Fibroblast of mammary gland (primary cell): ENCODE measurements around the gene HIC1.

ENCODE experiments used
- DNase-seq: peaks from one replicate; pipeline ENCODE4 v3.0.0-alpha.2; 2010; ENCODE audit warnings: low read depth
- H3K4me3 ChIP-seq: 2 replicates; pipeline ENCODE4 v1.5.1; 2011; ENCODE audit warnings: low read depth, mild to moderate bottlenecking, low read length, moderate library complexity; ENCODE audit not compliant: control insufficient read depth
- TF ChIP-seq, protein P1 (sequence below): conservative IDR thresholded peaks from 2 replicates; pipeline ENCODE4 v1.5.1; 2011; ENCODE audit warnings: low read depth, low read length, inconsistent platforms; ENCODE audit not compliant: control insufficient read depth, insufficient read depth

Gene HIC1

DNA sequence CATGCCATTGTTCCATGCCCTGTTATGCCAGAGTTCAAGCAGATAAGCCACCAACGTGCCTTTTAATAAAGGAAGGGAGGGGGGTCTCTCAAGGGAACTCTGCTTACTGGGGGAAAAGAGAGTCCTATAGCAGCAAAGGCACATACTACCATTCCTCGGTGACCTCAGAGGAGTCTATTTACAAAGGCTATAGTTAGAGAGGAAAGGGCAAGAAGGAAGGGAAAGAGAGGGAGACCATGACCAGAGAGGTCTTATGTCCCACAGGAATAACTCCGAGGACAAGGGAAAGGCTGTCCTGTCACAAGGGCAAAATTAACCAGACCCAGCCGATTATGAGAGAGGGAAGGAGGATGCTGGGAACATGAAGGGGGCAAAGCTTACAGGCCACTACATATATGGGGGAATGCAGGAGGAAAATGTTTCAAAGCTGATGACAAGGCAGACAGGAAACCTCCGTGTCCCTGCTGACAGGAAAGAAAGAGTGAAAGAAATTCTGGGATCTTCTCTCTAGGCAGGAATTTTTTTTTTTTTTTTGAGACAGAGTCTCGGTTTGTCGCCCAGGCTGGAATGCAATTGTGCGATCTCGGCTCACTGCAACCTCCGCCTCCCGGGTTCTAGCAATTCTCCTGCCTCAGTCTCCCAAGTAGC lies 51.5 kb downstream of the HIC1 start:
- no peak overlapping the region for H3K4me3 ChIP-seq
- no peak for DNase-seq
- TF ChIP-seq, protein P1, sequence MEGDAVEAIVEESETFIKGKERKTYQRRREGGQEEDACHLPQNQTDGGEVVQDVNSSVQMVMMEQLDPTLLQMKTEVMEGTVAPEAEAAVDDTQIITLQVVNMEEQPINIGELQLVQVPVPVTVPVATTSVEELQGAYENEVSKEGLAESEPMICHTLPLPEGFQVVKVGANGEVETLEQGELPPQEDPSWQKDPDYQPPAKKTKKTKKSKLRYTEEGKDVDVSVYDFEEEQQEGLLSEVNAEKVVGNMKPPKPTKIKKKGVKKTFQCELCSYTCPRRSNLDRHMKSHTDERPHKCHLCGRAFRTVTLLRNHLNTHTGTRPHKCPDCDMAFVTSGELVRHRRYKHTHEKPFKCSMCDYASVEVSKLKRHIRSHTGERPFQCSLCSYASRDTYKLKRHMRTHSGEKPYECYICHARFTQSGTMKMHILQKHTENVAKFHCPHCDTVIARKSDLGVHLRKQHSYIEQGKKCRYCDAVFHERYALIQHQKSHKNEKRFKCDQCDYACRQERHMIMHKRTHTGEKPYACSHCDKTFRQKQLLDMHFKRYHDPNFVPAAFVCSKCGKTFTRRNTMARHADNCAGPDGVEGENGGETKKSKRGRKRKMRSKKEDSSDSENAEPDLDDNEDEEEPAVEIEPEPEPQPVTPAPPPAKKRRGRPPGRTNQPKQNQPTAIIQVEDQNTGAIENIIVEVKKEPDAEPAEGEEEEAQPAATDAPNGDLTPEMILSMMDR = no peak

DNA sequence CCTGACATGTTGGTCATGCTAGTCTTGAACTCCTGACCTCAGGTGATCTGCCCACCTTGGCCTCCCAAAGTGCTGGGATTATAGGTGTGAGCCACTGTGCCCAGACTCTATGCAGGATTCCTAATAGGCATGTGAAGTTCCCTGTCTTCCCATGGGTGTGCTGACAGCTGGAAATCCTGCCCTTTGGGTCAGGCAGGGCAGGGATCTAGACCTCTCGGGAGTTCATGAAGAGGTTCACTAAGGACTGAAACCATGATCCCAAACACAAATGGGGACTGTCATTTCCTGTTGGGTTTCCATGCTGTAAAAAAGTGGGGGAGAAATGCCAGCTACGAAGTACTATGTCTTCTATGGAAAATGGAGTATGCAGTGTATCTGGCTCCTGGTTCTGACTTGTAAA lies 52.1 kb downstream of the HIC1 start:
- H3K4me3 ChIP-seq = no peak overlapping the region
- no peak for DNase-seq
- TF ChIP-seq, protein P1 = no peak

- TF ChIP-seq, protein P1 = no peak
- DNase-seq = no peak
- H3K4me3 ChIP-seq = no peak overlapping the region
Observed at GRCh38 chr17:2107506-2107905, 52.6 kb downstream of the HIC1 start.

- peak; percentile 56 for DNase-seq
- H3K4me3 ChIP-seq = no peak overlapping the region
- TF ChIP-seq, protein P1 = no peak
Observed at GRCh38 chr17:2108170-2108569, 53.3 kb downstream of the HIC1 start.

GRCh38 chr17:2110436-2110835 lies 55.5 kb downstream of the HIC1 start:
- no peak for DNase-seq
- no peak overlapping the region for H3K4me3 ChIP-seq
- TF ChIP-seq, protein P1 = no peak

GRCh38 chr17:2111691-2112090 lies 56.8 kb downstream of the HIC1 start:
- peak; percentile 72 for DNase-seq
- TF ChIP-seq, protein P1 = no peak
- H3K4me3 ChIP-seq = no peak overlapping the region
